ENCODE measurements around the gene A2ML1.
A peak's percentile ranks its signal among the peaks of the same experiment; 100 is the strongest.

The A2ML1 gene

DNA sequence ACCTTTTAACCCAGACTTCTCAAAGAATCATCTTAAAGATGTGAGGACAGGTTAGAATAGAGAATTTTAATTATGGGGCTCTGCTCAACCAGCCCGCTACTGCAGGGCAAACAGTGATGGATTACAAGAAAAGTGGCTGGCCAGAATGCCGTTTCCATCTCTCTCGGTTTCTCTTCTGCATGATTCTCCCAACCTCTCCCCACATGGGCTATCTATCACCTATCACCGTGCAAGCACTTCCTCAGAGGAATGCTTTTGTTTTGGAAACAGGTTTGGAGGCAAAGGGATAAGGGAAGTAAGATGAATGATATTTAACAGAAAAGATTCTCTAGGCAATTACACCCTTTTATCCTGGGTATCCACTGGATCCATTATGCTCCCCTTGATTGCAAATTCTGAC is 54.5 kb downstream of the A2ML1 start:
- ChIA-PET CTCF (interaction anchor here (1.0 kb wide), 1 partner anchor 13 kb away, joined by 3 read pairs; no protein-coding TSS in a partner anchor), POLR2A (ENCODE audit: low non-redundant PET) (no interaction called here)
- no peak overlapping the region for H3K27ac ChIP-seq
- no peak for DNase-seq (ENCODE audit: low spot score)
- TF ChIP-seq, protein P1, sequence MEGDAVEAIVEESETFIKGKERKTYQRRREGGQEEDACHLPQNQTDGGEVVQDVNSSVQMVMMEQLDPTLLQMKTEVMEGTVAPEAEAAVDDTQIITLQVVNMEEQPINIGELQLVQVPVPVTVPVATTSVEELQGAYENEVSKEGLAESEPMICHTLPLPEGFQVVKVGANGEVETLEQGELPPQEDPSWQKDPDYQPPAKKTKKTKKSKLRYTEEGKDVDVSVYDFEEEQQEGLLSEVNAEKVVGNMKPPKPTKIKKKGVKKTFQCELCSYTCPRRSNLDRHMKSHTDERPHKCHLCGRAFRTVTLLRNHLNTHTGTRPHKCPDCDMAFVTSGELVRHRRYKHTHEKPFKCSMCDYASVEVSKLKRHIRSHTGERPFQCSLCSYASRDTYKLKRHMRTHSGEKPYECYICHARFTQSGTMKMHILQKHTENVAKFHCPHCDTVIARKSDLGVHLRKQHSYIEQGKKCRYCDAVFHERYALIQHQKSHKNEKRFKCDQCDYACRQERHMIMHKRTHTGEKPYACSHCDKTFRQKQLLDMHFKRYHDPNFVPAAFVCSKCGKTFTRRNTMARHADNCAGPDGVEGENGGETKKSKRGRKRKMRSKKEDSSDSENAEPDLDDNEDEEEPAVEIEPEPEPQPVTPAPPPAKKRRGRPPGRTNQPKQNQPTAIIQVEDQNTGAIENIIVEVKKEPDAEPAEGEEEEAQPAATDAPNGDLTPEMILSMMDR (conservative IDR thresholded peaks at IDR 0.05; ENCODE audit: low read depth), result no peak

DNA sequence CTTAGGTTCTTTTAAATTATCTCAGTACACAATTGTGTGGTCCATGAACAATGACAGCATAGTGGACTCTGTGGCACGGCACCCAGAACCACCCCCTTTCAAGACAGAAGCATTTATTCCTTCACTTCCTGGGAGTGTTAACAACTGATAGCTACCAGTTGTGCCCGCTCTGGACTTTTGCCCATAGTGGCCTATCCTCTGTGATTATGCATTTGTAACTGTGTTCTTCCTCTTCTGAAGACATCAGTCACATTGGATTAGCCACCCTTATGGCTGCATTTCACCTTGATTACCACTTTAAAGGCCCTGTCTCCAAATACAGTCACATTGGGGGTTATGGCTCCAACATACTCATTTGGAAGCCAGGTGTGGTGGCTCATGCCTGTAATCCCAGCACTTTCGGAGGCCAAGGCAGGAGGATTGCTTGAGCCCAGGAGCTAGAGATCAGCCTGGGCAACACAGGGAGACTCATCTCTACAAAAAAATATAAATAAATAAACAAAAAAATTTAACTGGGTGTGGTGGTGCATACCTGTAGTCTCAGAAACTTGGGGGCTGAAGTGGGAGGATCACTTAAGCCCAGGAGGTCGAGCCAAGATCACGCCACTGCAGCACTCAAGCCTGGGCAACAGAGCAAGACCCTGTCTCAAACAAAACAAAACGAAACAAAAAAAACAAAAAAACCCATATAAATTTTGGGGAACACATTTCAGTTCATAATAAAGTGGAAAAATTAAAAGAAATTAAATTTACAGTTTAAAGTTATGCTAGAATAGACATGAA is 64.3 kb downstream of the A2ML1 start:
- CTCF ChIA-PET, result no interaction called here

DNA sequence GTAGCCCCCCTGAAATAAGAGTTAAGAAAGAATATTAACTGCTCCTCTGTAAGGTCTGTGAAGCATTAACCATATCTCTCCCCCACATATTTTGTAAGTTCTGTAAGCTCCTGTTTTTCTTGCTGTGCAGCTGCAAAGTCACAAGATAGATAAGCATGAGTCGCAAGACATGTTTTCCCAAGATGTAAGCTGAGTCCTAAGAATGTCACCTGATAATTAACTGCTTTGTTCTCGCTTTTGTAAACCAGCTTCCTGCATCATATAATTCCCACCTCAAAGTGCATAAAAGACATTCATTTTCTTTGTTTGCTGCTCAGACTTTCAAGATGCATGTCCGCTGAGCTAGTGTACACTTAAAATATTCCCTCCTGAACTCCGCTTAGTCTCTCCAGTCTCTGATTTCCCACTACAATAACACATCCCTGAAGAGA is 64.9 kb downstream of the A2ML1 start:
- H3K27ac ChIP-seq, result no peak overlapping the region
- CTCF ChIA-PET, result interaction anchor here (0.6 kb wide), 1 partner anchor 230 kb away, joined by 3 read pairs; no protein-coding TSS in a partner anchor
- TF ChIP-seq, protein P1 (conservative IDR thresholded peaks at IDR 0.05; ENCODE audit: low read depth), result no peak
- POLR2A ChIA-PET (ENCODE audit: low non-redundant PET), result no interaction called here
- no peak for DNase-seq (ENCODE audit: low spot score)

More for the DNA sequence above, 64.3 kb downstream of the A2ML1 start:
- POLR2A ChIA-PET (ENCODE audit: low non-redundant PET), result no interaction called here
- TF ChIP-seq, protein P1 (conservative IDR thresholded peaks at IDR 0.05; ENCODE audit: low read depth), result no peak
- DNase-seq (ENCODE audit: low spot score), result no peak
- H3K27ac ChIP-seq, result no peak overlapping the region

DNA sequence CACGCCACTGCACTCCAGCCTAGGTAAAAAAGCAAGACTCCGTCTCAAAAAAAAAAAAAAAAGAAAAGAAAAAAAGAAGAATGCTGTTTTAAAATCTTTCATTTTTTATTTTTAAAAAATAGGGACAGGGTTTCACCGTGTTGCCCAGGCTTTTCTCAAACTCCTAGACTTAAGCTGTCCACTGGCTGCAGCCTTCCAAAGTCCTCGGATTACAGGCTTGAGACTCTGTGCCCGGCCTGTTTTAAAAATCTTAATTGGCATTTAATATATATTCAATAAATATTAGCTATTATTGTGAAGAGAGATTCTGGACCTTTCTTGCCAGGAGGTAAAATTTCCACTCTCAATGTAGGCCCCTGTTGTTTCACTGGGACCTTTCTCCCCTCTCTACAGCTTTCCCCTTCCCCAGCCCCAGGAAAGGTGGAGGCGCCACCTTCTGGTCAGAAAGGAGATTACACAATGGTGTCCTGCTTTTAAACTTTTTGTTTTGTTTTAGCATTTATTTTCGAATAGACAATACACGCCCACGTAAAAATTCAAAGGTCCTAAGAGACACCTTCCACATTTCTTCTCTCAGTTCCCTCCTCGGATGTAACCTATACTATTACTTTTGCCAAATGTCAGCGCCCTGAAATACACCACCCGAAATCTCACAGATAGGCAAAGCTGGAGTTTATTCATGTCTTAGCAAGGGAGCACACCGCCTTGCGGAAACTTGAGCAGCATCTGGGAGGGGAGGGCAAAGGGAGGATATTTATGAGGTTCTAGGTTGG is 68.1 kb downstream of the A2ML1 start:
- H3K27ac ChIP-seq, result no peak overlapping the region
- DNase-seq (ENCODE audit: low spot score), result peak; percentile 61
- POLR2A ChIA-PET (ENCODE audit: low non-redundant PET), result no interaction called here
- CTCF ChIA-PET, result interaction anchor here (0.5 to 2.2 kb wide), 32 partner anchors 8 to 1749 kb away, joined by 3 to 13 read pairs (median 4); partner anchors contain the start of gene A2ML1
- TF ChIP-seq, protein P1 (conservative IDR thresholded peaks at IDR 0.05; ENCODE audit: low read depth), result peak; percentile 66

- no peak overlapping the region for H3K27ac ChIP-seq
- ChIA-PET CTCF (no interaction called here), POLR2A (ENCODE audit: low non-redundant PET) (no interaction called here)
- DNase-seq (ENCODE audit: low spot score), result no peak
- TF ChIP-seq, protein P1 (conservative IDR thresholded peaks at IDR 0.05; ENCODE audit: low read depth), result no peak
Observed at GRCh38 chr12:8891976-8892375, 69.6 kb downstream of the A2ML1 start.

DNA sequence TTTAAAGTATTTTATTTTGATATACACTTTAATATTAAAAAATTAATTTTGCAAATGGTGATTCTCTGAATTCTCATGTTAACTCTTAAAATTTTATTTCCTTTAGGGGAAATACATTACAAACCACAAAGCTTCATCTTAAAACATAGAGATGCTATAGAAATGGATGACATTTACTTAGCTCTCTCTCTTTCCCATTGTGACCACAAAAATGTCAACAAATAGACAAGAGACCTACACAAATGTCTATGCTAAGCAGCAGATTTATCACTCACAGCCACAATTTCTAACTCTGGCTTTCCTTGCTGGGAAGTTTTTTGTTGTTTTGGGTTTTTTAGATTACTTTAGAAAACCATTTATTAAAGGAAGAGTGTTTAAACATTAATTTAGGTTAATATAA is 72.0 kb downstream of the A2ML1 start:
- H3K27ac ChIP-seq, result no peak overlapping the region
- no peak for DNase-seq (ENCODE audit: low spot score)
- CTCF ChIA-PET, result interaction anchor here (0.5 kb wide), 1 partner anchor 212 kb away, joined by 3 read pairs; no protein-coding TSS in a partner anchor
- TF ChIP-seq, protein P1 (conservative IDR thresholded peaks at IDR 0.05; ENCODE audit: low read depth), result no peak
- POLR2A ChIA-PET (ENCODE audit: low non-redundant PET), result no interaction called here
